ENCODE results near the gene HMGN4.

HMGN4 gene

GRCh38 chr6:26494117-26494516 is 44.0 kb upstream of the HMGN4 start:
- H2BK12ac ChIP-seq (ENCODE audit: low read length) = no peak overlapping the region
- WGBS (ENCODE audit: extremely low coverage, insufficient coverage, insufficient read length) = no CpG with 5 or more reads among the region's 3 CpGs
- no peaks in the 10 kb centered on the region for H3K9me3 ChIP-seq (ENCODE audit: insufficient read depth, low read depth, low read length)
- no peak overlapping the region for H2BK5ac ChIP-seq (ENCODE audit: low read depth, low read length, poor library complexity)
- no peak overlapping the region for H3K4me3 ChIP-seq (ENCODE audit: low read depth, low read length)
- H3K36me3 ChIP-seq (ENCODE audit: control insufficient read depth in 1 of 2, insufficient read depth in 2 of 2, low read length in 2 of 2) = no peaks in the 10 kb centered on the region
- H3K27ac ChIP-seq (ENCODE audit: low read depth, low read length) = no peak overlapping the region
- no peak overlapping the region for H3K4me2 ChIP-seq (ENCODE audit: low read length)
- no peak overlapping the region for H3K9ac ChIP-seq (ENCODE audit: low read length)
- H2AK5ac ChIP-seq (ENCODE audit: low read length) = no peak overlapping the region
- no peaks in the 10 kb centered on the region for H3K4me1 ChIP-seq (ENCODE audit: control insufficient read depth in 1 of 2, insufficient read depth in 2 of 2, low read length in 2 of 2)
- H4K12ac ChIP-seq (ENCODE audit: low read depth, low read length) = no peak overlapping the region
- no peak overlapping the region for H4K8ac ChIP-seq (ENCODE audit: low read depth, low read length)
- no peak overlapping the region for H3K14ac ChIP-seq (ENCODE audit: low read length)
- H3K79me2 ChIP-seq (ENCODE audit: control insufficient read depth, insufficient read depth, low read length, poor library complexity) = no peaks in the 10 kb centered on the region
- H3K4ac ChIP-seq (ENCODE audit: low read depth, low read length) = no peak overlapping the region
- no peak overlapping the region for H3K18ac ChIP-seq (ENCODE audit: low read length)
- no peak overlapping the region for H2AFZ ChIP-seq (ENCODE audit: insufficient read depth, low read length, poor library complexity)
- H3K79me1 ChIP-seq (ENCODE audit: low read length) = no peaks in the 10 kb centered on the region
- H3K27me3 ChIP-seq (ENCODE audit: insufficient read depth, low read length) = no peaks in the 10 kb centered on the region
- H3K23ac ChIP-seq (ENCODE audit: low read length) = no peak overlapping the region
- H4K91ac ChIP-seq (ENCODE audit: low read depth, low read length) = no peak overlapping the region
- no peak for DNase-seq
- H2BK120ac ChIP-seq (ENCODE audit: insufficient read depth, low read length, poor library complexity) = no peak overlapping the region

- Histone ChIP-seq H3K4me1 (ENCODE audit: control insufficient read depth in 1 of 2, insufficient read depth in 2 of 2, low read length in 2 of 2) (no peaks in the 10 kb centered on the region), H4K12ac (ENCODE audit: low read depth, low read length) (no peak overlapping the region), H3K27ac (ENCODE audit: low read depth, low read length) (no peak overlapping the region), H3K9me3 (ENCODE audit: insufficient read depth, low read depth, low read length) (no peaks in the 10 kb centered on the region), H3K79me1 (ENCODE audit: low read length) (no peaks in the 10 kb centered on the region), H4K8ac (ENCODE audit: low read depth, low read length) (no peak overlapping the region), H3K4me3 (ENCODE audit: low read depth, low read length) (no peak overlapping the region), H3K14ac (ENCODE audit: low read length) (no peak overlapping the region), H3K27me3 (ENCODE audit: insufficient read depth, low read length) (no peaks in the 10 kb centered on the region), H3K23ac (ENCODE audit: low read length) (no peak overlapping the region), H4K91ac (ENCODE audit: low read depth, low read length) (no peak overlapping the region), H2BK12ac (ENCODE audit: low read length) (no peak overlapping the region), H2AFZ (ENCODE audit: insufficient read depth, low read length, poor library complexity) (no peak overlapping the region), H3K4me2 (ENCODE audit: low read length) (no peak overlapping the region), H3K18ac (ENCODE audit: low read length) (no peak overlapping the region), H2BK120ac (ENCODE audit: insufficient read depth, low read length, poor library complexity) (no peak overlapping the region), H3K9ac (ENCODE audit: low read length) (no peak overlapping the region), H2BK5ac (ENCODE audit: low read depth, low read length, poor library complexity) (no peak overlapping the region), H3K36me3 (ENCODE audit: control insufficient read depth in 1 of 2, insufficient read depth in 2 of 2, low read length in 2 of 2) (no peaks in the 10 kb centered on the region), H2AK5ac (ENCODE audit: low read length) (no peak overlapping the region), H3K4ac (ENCODE audit: low read depth, low read length) (no peak overlapping the region), H3K79me2 (ENCODE audit: control insufficient read depth, insufficient read depth, low read length, poor library complexity) (no peaks in the 10 kb centered on the region)
- no CpG with 5 or more reads among the region's 1 CpG for WGBS (ENCODE audit: extremely low coverage, insufficient coverage, insufficient read length)
- DNase-seq = no peak
Observed at GRCh38 chr6:26495281-26495680, 42.9 kb upstream of the HMGN4 start.

- no peak overlapping the region for H3K14ac ChIP-seq (ENCODE audit: low read length)
- H3K79me1 ChIP-seq (ENCODE audit: low read length) = no peaks in the 10 kb centered on the region
- H4K8ac ChIP-seq (ENCODE audit: low read depth, low read length) = no peak overlapping the region
- peaks cover 5% of the 10 kb centered on the region in 2 experiments for H3K4me1 ChIP-seq (ENCODE audit: control insufficient read depth in 1 of 2, insufficient read depth in 2 of 2, low read length in 2 of 2)
- DNase-seq = no peak
- no peak overlapping the region for H2BK5ac ChIP-seq (ENCODE audit: low read depth, low read length, poor library complexity)
- H3K27me3 ChIP-seq (ENCODE audit: insufficient read depth, low read length) = peaks cover 15% of the 10 kb centered on the region
- H2BK120ac ChIP-seq (ENCODE audit: insufficient read depth, low read length, poor library complexity) = no peak overlapping the region
- H3K27ac ChIP-seq (ENCODE audit: low read depth, low read length) = no peak overlapping the region
- no CpG with 5 or more reads among the region's 4 CpGs for WGBS (ENCODE audit: extremely low coverage, insufficient coverage, insufficient read length)
- H2AFZ ChIP-seq (ENCODE audit: insufficient read depth, low read length, poor library complexity) = no peak overlapping the region
- no peaks in the 10 kb centered on the region for H3K36me3 ChIP-seq (ENCODE audit: control insufficient read depth in 1 of 2, insufficient read depth in 2 of 2, low read length in 2 of 2)
- H3K4me2 ChIP-seq (ENCODE audit: low read length) = no peak overlapping the region
- H3K79me2 ChIP-seq (ENCODE audit: control insufficient read depth, insufficient read depth, low read length, poor library complexity) = no peaks in the 10 kb centered on the region
- H3K4me3 ChIP-seq (ENCODE audit: low read depth, low read length) = no peak overlapping the region
- H3K18ac ChIP-seq (ENCODE audit: low read length) = no peak overlapping the region
- H3K9ac ChIP-seq (ENCODE audit: low read length) = no peak overlapping the region
- H4K91ac ChIP-seq (ENCODE audit: low read depth, low read length) = no peak overlapping the region
- H2BK12ac ChIP-seq (ENCODE audit: low read length) = no peak overlapping the region
- H4K12ac ChIP-seq (ENCODE audit: low read depth, low read length) = no peak overlapping the region
- no peak overlapping the region for H2AK5ac ChIP-seq (ENCODE audit: low read length)
- H3K23ac ChIP-seq (ENCODE audit: low read length) = no peak overlapping the region
- H3K4ac ChIP-seq (ENCODE audit: low read depth, low read length) = no peak overlapping the region
- H3K9me3 ChIP-seq (ENCODE audit: insufficient read depth, low read depth, low read length) = peaks cover 3% of the 10 kb centered on the region
Observed at GRCh38 chr6:26497610-26498009, 40.6 kb upstream of the HMGN4 start.

GRCh38 chr6:26500102-26500501 is 38.1 kb upstream of the HMGN4 start, which contains the start of gene BTN1A1:
Gene BTN1A1, plus strand, starts transcription at chr6:26500303. Its CDS starts 984 bp downstream, at chr6:26501287.
- Histone ChIP-seq H3K9ac (ENCODE audit: low read length) (no peak within 1 kb of the TSS), H4K8ac (ENCODE audit: low read depth, low read length) (no peak within 1 kb of the TSS), H2AFZ (ENCODE audit: insufficient read depth, low read length, poor library complexity) (no peak within 1 kb of the TSS), H3K27ac (ENCODE audit: low read depth, low read length) (no peak within 1 kb of the TSS), H2BK5ac (ENCODE audit: low read depth, low read length, poor library complexity) (no peak within 1 kb of the TSS), H2AK5ac (ENCODE audit: low read length) (no peak within 1 kb of the TSS), H3K79me2 (ENCODE audit: control insufficient read depth, insufficient read depth, low read length, poor library complexity) (no peaks in the 10 kb centered on the region), H3K4me3 (ENCODE audit: low read depth, low read length) (no peak within 1 kb of the TSS), H3K9me3 (ENCODE audit: insufficient read depth, low read depth, low read length) (peaks cover 3% of the 10 kb centered on the region), H3K4ac (ENCODE audit: low read depth, low read length) (no peak within 1 kb of the TSS), H3K36me3 (ENCODE audit: control insufficient read depth in 1 of 2, insufficient read depth in 2 of 2, low read length in 2 of 2) (no peaks in the 10 kb centered on the region), H3K4me2 (ENCODE audit: low read length) (no peak within 1 kb of the TSS), H3K23ac (ENCODE audit: low read length) (no peak within 1 kb of the TSS), H4K91ac (ENCODE audit: low read depth, low read length) (no peak within 1 kb of the TSS), H3K27me3 (ENCODE audit: insufficient read depth, low read length) (peaks cover 15% of the 10 kb centered on the region), H2BK12ac (ENCODE audit: low read length) (no peak within 1 kb of the TSS), H4K12ac (ENCODE audit: low read depth, low read length) (no peak within 1 kb of the TSS), H3K79me1 (ENCODE audit: low read length) (no peaks in the 10 kb centered on the region), H2BK120ac (ENCODE audit: insufficient read depth, low read length, poor library complexity) (no peak within 1 kb of the TSS), H3K14ac (ENCODE audit: low read length) (no peak within 1 kb of the TSS), H3K4me1 (ENCODE audit: control insufficient read depth in 1 of 2, insufficient read depth in 2 of 2, low read length in 2 of 2) (peaks cover 5% of the 10 kb centered on the region in 2 experiments), H3K18ac (ENCODE audit: low read length) (no peak within 1 kb of the TSS)
- WGBS (ENCODE audit: extremely low coverage, insufficient coverage, insufficient read length) = no CpG with 5 or more reads among the region's 2 CpGs
- peak in 1 of 2 donors; percentile 20 for DNase-seq

All from trophoblast cell (in vitro differentiated cells and primary cell).